HG02938 (cell line): Measurements from ENCODE around the gene IGLL1.

Experiments used
- ATAC-seq: cut with Tn5 transposase; IDR thresholded peaks from one replicate; pipeline ENCODE4 v1.9.1; 2021; ENCODE audit warnings: mild to moderate bottlenecking, moderate library complexity; ENCODE audit not compliant: unreplicated experiment

IGLL1 gene

GRCh38 chr22:23530106-23530505 lies 50.0 kb downstream of the IGLL1 start:
- no peak for ATAC-seq

GRCh38 chr22:23529166-23530103 lies 50.7 kb downstream of the IGLL1 start:
- no peak for ATAC-seq

GRCh38 chr22:23527971-23528740 lies 51.9 kb downstream of the IGLL1 start:
- ATAC-seq: no peak

- ATAC-seq: no peak
Observed at GRCh38 chr22:23526596-23527316, 53.3 kb downstream of the IGLL1 start.

GRCh38 chr22:23525510-23525909 lies 54.6 kb downstream of the IGLL1 start:
- ATAC-seq: no peak

GRCh38 chr22:23524226-23524625 lies 55.9 kb downstream of the IGLL1 start:
- no peak for ATAC-seq

GRCh38 chr22:23523713-23524112 lies 56.4 kb downstream of the IGLL1 start:
- no peak for ATAC-seq
